SU-DHL-6 (cell line): Measurements from ENCODE around the gene BIRC7.

Experiments used
- EZH2phosphoT487 ChIP-seq: fragments of 200-600 bp; sonication (generic), shearing (Covaris generic); conservative IDR thresholded peaks from 2 replicates; pipeline ENCODE4 v1.6.1; 2018; ENCODE audit warnings: mild to moderate bottlenecking, antibody characterized with exemption, low read length, moderate library complexity, mixed read lengths
- TF ChIP-seq, protein P1 (sequence below): fragments of 200-600 bp; sonication (generic); IDR thresholded peaks from one replicate; pipeline ENCODE4 v1.5.1; 2017; ENCODE audit warnings: antibody characterized with exemption, mild to moderate bottlenecking, low read length, moderate library complexity; ENCODE audit not compliant: insufficient read depth, poor library complexity, severe bottlenecking

DNA sequence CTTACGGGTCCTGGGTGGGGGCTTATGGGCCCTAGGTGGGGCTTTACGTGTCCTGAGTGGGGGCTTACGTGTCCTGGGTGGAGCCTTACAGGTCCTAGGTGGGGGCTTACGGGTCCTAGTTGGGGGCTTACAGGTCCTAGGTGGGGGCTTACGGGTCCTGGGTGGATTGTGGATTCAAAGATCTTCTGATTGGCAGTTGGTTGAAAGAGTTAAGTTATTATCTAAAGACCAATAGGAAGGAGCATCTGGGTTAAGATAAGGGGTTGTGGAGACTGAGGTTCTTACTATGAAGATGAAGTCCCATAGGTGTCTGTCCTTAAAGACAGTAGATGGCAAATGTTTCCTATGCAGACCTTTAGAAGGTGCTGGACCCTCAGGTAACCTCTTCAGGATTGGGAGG lies 8.4 kb upstream of the BIRC7 start:
- TF ChIP-seq, protein P1, sequence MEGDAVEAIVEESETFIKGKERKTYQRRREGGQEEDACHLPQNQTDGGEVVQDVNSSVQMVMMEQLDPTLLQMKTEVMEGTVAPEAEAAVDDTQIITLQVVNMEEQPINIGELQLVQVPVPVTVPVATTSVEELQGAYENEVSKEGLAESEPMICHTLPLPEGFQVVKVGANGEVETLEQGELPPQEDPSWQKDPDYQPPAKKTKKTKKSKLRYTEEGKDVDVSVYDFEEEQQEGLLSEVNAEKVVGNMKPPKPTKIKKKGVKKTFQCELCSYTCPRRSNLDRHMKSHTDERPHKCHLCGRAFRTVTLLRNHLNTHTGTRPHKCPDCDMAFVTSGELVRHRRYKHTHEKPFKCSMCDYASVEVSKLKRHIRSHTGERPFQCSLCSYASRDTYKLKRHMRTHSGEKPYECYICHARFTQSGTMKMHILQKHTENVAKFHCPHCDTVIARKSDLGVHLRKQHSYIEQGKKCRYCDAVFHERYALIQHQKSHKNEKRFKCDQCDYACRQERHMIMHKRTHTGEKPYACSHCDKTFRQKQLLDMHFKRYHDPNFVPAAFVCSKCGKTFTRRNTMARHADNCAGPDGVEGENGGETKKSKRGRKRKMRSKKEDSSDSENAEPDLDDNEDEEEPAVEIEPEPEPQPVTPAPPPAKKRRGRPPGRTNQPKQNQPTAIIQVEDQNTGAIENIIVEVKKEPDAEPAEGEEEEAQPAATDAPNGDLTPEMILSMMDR, result no peak
- TF ChIP-seq EZH2phosphoT487, result no peak
